ENCODE results near the gene PHF11.

GRCh38 chr13:49476529-49476928 lies 19.2 kb upstream of the PHF11 start:
- TF ChIP-seq CTCF (IDR thresholded peaks at IDR 0.05; ENCODE audit: low read depth, low read length) = no peak
- no peak for TF ChIP-seq EZH2phosphoT487 (IDR thresholded peaks at IDR 0.05; ENCODE audit: low read depth)
